Bone marrow (tissue), 2 donors: ENCODE results near the gene SLTM.
"Not testable (repeated sequence)": the region's sequence is repeated elsewhere in the genome, so short reads cannot be mapped to it uniquely, and the experiment has no call there.

ENCODE experiments used
- DNase-seq, 2 donors: peaks; one replicate each; lab custom pipeline; 2025; lab: John Stamatoyannopoulos, UW

SLTM gene

GRCh38 chr15:58933281-58934113, at the start of gene SLTM:
Gene SLTM, minus strand, starts transcription at chr15:58933679. Its CDS starts 114 bp downstream, at chr15:58933565.
- peak; percentile 89 to 97 for DNase-seq

GRCh38 chr15:58983261-58983660, 49.8 kb upstream of the SLTM start:
- no peak for DNase-seq

DNA sequence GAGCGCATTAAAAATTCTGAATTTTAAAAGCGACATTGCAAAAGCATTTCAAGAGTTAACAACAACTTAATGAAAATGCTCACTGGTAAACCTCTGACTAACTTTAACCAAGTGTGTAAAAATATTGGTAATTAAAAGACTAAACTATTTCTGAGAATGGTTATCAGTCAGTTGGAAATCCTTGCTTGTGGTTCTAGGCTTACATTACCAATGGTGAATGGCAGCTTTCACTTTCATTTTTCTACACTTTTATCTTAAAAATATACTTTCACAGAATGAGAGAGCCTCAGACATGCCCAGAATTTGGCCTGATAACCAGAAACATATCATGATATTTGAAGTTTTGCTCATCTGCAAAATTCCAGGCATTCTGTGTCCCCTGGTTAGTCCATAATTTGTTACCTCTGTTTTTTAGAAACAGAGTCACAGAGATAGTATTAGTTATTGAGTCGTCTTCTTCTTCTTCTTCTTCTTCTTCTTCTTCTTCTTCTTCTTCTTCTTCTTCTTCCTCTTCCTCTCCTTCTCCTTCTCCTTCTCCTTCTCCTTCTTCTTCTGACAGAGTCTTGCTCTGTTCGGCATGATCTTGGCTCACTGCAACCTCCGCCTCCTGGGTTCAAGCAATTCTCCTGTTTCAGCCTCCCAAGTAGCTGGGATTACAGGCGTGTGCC, 48.5 kb upstream of the SLTM start:
- DNase-seq: peak in 1 of 2 donors; percentile 38

DNA sequence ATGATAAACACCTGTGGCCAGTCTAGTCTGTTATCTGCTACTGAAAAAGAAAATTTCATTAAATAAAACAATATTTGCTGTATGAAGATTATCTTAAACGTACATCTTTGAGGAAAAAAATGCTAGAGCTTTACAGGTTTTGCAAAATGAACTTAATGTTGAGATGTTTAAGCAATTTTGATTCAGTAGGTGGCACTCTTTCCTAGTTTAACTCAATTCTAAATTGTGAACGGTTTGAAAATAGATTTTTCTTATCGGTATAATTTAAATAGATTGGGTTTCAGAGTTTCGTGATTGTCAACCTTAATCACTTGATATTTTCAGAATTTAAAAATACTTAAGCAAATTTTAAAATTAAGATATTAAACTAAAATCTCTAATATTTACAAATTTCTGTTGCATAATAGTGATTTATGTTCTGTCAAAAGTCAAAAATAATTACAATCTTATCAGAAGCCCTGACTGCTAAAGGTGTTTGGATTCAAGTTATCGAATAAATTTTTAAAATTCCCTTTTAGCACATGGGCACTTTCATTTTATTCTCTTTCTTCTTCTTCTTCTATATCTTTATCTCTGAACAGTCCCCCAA, 47.0 kb upstream of the SLTM start:
- peak in 1 of 2 donors; percentile 55 for DNase-seq

DNA sequence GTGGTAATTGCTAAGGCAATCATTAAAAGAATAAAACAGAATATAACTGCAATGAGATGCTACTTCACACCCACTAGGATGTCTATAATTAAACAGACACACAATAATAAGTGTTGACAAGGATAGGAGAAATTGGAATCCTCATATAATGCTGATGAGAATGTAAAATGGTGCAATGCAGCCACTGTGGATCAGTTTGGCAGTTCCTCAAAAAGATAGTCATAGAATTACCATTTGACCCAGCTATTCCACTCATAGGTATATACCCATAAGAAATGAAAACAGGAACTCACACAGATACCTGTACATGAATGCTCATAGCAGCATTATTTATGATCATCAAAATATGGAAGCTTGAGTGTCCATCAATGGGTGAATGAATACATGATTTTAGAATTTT, 44.4 kb upstream of the SLTM start:
- DNase-seq: no peak

DNA sequence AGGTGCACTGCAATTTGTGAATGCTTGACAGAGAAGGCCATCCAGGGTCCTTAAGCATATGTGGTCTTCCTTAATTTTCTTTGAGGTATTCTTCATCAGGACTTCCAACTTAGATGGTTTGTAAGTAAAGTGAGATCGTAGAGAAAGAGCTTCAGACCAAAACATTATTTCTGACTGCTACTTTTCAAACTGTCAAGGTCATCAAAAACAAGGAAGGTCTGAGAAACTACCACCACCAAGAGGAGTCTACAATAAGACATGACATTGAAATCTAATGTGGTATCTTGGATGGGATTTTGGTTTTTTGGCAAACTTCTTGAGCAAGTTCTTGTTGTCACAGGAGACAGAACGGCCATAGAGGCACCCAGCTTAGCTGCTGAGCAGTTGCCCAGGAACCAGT, 34.0 kb upstream of the SLTM start:
- no peak for DNase-seq

DNA sequence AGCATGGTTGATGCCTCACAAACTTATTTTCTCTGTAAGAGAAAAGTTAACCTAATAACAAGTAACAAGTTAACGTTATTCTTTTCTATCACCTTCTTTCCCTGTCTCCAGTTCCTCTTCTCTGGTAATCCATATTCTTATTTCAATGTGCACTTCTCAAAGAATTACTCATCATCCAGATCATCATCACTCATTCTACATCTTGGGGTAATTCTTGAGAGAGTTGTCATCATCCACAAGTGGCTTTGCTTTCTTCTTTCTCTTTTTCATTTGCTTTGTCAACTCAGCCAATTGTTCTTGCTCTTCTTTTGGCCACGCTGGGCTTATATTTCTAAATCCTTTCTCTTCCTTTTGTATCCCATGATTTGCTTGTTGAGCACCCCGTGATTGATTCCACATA, 33.2 kb upstream of the SLTM start:
- no peak for DNase-seq

GRCh38 chr15:58962662-58963565, 29.4 kb upstream of the SLTM start:
- no peak for DNase-seq

DNA sequence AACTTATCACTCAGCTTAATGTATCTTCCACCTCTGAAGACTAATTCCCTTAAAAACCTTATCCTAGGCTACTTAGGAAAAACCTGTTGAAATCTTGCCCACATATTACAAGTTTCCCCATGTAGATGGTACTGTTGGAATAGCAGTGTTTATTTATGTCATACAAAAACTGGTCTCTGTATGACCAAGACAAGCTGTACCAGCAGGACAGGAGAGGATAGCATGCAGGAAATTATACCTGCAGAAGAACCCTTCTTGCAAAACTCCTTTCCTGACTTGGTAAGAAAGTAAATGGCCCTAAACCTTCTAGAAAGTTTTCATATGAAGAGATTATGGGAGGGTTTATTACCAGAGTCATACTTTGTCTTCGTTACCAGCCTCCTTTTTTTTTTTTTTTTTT, 28.7 kb upstream of the SLTM start:
- DNase-seq: no peak

DNA sequence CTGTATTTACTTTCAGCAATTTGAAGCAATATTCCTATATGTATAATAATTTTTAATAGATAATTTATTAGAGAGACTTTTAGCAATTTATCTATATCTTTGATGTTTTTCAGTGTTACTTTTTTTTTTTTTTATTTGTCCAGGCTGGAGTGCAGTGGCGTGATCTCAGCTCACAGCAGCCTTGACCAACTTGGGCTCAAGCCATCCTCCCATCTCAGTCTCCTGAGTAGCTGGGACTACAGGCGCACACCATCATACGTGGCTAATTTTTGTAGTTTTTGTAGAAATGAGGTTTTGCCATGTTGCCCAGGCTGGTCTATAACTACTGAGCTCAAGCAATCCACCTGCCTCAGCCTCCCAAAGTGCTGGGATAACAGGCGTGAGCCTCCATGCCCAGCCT, 25.3 kb upstream of the SLTM start:
- no peak for DNase-seq

- peak; percentile 9 to 89 for DNase-seq
Measured at GRCh38 chr15:58957101-58957973, 23.9 kb upstream of the SLTM start.

DNA sequence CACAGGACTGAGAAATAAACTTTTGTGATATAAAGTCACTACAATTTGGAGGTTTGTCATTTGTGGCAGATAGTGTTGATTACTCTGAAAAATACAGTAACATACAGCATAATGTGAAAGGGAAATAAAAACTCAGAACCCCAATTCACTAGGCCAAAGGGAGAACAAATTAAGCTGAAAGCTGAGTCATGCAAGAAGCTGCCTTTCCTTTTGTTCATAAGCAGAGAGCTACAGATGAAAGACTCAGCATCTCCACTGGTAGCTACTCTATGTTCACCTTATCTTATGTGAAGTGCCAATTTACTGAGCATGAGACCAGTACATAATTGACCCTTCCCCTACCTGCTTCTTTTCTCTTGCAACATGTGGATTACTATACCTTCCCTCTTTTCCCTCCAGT, 19.3 kb upstream of the SLTM start:
- peak in 1 of 2 donors; percentile 37 for DNase-seq

DNA sequence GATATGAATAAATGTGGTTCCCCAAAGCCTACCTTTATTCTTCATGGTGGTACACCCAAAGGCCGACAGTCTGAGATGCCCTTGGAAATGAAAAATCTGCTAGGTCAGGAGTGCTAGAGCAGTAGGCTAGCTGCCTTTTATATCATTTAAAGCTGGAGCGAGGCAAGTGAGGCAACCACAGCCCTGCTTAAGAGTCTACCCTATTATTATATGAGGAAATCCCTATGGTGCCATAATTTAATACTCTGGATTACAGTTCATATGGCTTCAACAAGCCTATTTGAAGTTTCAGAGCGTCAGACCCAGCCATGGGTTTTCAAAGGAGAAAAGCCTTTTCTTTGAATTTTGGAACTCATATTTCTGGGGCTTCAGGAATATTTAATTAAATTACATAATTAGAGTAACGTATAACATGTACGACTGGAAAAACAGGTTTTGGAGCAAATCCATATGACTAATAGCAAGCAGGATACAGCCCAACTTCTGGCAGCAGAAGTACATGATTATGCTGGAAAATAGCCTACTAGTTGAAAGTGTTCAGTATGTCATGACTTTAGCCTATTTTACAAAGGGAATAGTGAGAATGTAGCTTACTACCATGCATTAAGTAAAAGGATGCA, 18.0 kb upstream of the SLTM start:
- DNase-seq: no peak

- DNase-seq: no peak
Measured at GRCh38 chr15:58947179-58947578, 13.7 kb upstream of the SLTM start.

- not testable (repeated sequence) for DNase-seq
Measured at GRCh38 chr15:58934974-58935373, 1.5 kb upstream of the SLTM start.

DNA sequence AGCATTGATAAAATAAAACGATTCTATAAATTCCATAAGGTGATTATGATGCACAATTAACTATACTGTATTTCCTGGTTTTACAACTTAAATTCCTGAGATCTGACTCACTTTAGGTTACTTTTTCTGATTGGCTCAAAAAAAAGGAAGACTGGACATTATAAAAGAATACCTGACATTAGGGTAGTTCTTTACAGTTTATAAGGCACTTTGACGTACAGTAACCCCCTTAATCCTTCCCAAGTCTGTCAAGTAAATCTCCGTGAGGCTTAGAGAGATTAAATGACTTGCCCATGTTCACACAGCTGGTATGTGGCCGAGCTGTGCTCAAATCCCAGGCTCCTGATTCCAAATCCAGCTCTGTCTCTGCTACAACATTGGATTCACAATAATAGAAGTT, 1.0 kb upstream of the SLTM start:
- DNase-seq: no peak

DNA sequence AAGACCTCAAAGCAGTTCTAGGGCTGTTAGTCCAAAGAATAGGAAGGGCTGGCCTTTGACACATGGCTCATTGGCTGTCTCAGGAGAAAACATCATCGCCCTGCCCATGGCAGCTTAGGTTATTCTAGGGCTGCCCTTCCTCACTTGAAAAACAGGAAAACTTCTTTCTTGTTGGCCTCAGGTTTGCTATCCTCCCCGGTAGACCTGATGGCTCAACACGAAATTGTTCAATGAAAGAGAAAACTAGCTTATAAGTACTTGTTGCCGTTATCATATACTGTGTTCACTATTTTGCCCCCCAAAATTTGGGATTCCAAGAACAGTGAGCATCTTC, 602 bp upstream of the SLTM start:
- no peak for DNase-seq

DNA sequence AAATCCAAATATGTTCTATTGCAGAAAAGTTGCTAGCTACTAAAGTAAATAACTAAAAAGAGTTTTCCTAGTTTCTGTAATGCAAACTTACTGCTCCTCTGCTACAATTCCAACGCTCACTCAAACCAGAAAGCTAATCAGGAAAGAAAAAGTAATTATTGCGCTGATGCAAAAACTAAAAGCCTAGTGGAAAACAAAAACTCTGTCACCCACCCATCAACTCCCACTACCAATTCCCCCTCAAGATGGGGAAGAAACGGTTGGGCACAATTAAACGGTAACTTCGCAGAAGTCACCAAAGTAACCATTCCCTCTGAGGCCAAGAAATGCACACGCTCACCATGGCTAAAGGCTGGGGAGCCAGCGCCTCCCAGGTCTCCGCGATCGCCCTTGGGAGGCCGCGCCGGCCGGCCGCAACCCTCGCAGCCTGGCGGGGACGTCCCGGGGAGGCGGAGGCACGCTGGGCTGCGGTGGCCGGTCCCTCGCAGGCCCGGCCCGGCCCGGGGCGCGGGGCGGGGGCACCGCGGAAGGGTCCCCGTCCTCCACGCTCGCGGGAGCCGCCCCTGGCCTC, 684 bp downstream of the SLTM start:
- no peak for DNase-seq

GRCh38 chr15:58931987-58932588, 1.4 kb downstream of the SLTM start:
- DNase-seq: no peak

GRCh38 chr15:58929891-58930416, 3.5 kb downstream of the SLTM start:
- no peak for DNase-seq
